Measurements from ENCODE around the gene XPNPEP1.

XPNPEP1 gene

GRCh38 chr10:109882251-109883057, 40.9 kb downstream of the XPNPEP1 start:
- no peak for DNase-seq (ENCODE audit: low spot score)
- in situ Hi-C loops (cut with MboI; ENCODE audit: low sequenced_read_pairs, unreplicated experiment) = loop anchor here (10.0 kb wide), 2 partner anchors 252 to 402 kb away; no protein-coding TSS in a partner anchor
- no peak for TF ChIP-seq CTCF (IDR thresholded peaks at IDR 0.05; ENCODE audit: borderline replicate concordance, control extremely low read depth, extremely low read depth, insufficient read depth, missing control alignments)

GRCh38 chr10:109881769-109882057, 41.6 kb downstream of the XPNPEP1 start:
- DNase-seq (ENCODE audit: low spot score) = no peak
- no peak for TF ChIP-seq CTCF (IDR thresholded peaks at IDR 0.05; ENCODE audit: borderline replicate concordance, control extremely low read depth, extremely low read depth, insufficient read depth, missing control alignments)
- in situ Hi-C loops (cut with MboI; ENCODE audit: low sequenced_read_pairs, unreplicated experiment) = loop anchor here (10.0 kb wide), 2 partner anchors 253 to 403 kb away; no protein-coding TSS in a partner anchor

GRCh38 chr10:109880886-109881768, 42.2 kb downstream of the XPNPEP1 start:
- no peak for TF ChIP-seq CTCF (IDR thresholded peaks at IDR 0.05; ENCODE audit: borderline replicate concordance, control extremely low read depth, extremely low read depth, insufficient read depth, missing control alignments)
- in situ Hi-C loops (cut with MboI; ENCODE audit: low sequenced_read_pairs, unreplicated experiment) = loop anchor here (10.0 kb wide), 2 partner anchors 254 to 404 kb away; no protein-coding TSS in a partner anchor
- peak; percentile 24 for DNase-seq (ENCODE audit: low spot score)

- in situ Hi-C loops (cut with MboI; ENCODE audit: low sequenced_read_pairs, unreplicated experiment) = no loop called here
- no peak for TF ChIP-seq CTCF (IDR thresholded peaks at IDR 0.05; ENCODE audit: borderline replicate concordance, control extremely low read depth, extremely low read depth, insufficient read depth, missing control alignments)
- no peak for DNase-seq (ENCODE audit: low spot score)
These were observed 45.8 kb downstream of the XPNPEP1 start for GRCh38 chr10:109877546-109877945.

- no peak for TF ChIP-seq CTCF (IDR thresholded peaks at IDR 0.05; ENCODE audit: borderline replicate concordance, control extremely low read depth, extremely low read depth, insufficient read depth, missing control alignments)
- no peak for DNase-seq (ENCODE audit: low spot score)
- in situ Hi-C loops (cut with MboI; ENCODE audit: low sequenced_read_pairs, unreplicated experiment) = no loop called here
These were observed 47.2 kb downstream of the XPNPEP1 start for GRCh38 chr10:109875828-109876821.

Data from GM13976 (cell line).